GM12801 (cell line): ENCODE results near the gene CXCR2.

Experiments used
- CTCF ChIP-seq: IDR thresholded peaks from one replicate; pipeline ENCODE4 v1.5.1; 2011; ENCODE audit warnings: control low read depth; ENCODE audit not compliant: insufficient read length; ENCODE audit errors: extremely low read depth

Gene CXCR2

GRCh38 chr2:218179782-218180181 is 54.0 kb downstream of the CXCR2 start:
- TF ChIP-seq CTCF = no peak

GRCh38 chr2:218180467-218181114 is 54.8 kb downstream of the CXCR2 start:
- TF ChIP-seq CTCF = no peak

- TF ChIP-seq CTCF = no peak
These were observed 58.5 kb downstream of the CXCR2 start for GRCh38 chr2:218184331-218184730.

- no peak for TF ChIP-seq CTCF
These were observed 60.5 kb downstream of the CXCR2 start for GRCh38 chr2:218186355-218186766.
